ENCODE data around the gene THEM4.
A peak's percentile ranks its signal among the peaks of the same experiment; 100 is the strongest.

The THEM4 gene

DNA sequence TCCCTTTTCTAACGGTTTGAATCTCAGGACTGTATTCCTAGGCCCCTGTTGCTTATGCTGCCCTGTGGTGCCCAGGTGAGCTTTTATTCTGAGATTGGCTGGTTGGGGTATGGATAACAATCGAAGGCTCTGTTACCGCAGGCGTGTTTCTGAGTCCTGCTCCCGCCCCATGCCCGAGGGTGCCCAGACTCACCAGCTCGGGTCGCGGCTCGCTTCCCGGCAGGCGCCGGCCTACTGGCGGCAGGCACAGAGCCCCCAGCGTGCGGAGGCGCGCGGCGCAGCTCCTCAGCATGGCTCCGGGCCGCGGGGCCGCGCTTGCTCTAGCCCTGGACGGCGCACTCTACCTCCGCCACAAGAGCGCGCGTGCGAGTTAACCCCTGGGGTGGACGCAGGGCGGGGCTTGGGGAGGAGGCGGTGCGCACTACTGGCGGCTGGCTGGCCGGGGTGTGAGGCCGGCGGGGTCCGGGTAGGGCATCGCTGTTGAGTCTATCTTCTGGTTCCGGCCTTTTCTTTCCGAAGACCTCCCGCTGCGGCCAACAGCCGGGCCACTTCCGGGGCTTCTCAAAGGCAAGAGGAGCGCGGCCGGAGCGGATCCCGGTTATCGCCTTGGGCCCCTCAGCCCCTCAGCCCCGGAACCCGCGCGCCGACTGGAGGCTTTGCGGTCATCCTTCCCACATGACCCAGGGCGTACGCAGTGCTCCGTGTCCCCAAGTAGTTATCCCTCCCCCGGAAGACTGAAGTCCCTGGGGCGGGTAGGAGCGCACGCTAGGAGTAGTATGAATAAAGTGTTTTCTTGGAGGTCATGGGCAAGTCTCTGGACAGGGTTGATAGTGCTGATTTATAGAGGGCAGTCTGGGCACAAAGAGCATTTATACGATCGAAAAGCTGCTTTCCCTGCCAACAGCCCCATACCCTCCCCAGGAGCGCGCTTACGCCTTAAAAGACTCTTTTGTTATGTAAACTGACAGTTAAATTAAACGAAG lies at the start of gene THEM4:
Gene THEM4 (minus strand): TSS at position 345 of the 983 bp plus-strand sequence. CDS start 53 bp downstream, at position 292.
- DNase-seq (ENCODE audit: low read depth), result peak; percentile 94

DNA sequence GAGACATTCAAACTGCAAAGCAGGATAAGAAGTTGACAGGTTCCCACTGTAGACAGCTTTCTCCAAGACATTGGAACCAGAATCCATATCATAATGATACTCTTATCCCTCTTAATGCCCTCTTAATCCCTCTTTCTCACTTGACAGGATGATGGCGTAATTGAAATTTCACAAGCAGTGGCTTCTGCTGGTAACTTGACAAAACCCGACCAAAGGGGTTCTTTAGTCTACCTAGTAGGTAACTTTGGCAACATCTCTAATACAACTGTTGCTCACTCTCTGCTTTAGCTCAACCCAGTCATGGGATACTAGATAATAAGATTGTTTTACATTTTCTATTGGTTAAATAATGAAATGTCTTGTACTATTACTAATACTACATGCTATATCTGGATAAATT lies 49.6 kb upstream of the THEM4 start:
- DNase-seq (ENCODE audit: low read depth), result no peak

DNA sequence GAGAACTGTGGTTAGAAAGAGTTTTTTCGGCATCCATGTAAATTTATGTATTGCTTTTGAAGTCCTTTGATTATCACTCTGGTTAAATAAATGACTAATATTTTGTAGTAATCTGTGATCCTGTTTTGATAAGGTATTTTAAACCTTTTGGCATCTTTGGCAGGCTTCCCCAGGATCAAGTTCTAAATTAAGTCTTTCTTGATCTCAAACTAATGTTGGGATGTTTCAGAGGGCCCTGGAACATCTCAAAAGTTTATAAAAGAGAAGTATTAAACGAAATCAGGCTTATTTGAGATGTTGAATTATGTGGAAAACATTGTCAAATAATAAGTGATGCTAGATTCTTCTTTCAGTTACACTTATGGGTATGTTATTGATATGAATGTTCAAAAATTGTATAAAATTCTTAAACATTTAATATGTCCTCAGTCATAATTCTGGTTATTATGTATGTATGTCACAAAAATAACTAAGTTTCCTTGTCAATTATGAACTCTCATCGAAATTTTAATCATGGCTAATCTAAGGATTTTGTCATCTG lies 47.7 kb upstream of the THEM4 start:
- DNase-seq (ENCODE audit: low read depth), result no peak

DNA sequence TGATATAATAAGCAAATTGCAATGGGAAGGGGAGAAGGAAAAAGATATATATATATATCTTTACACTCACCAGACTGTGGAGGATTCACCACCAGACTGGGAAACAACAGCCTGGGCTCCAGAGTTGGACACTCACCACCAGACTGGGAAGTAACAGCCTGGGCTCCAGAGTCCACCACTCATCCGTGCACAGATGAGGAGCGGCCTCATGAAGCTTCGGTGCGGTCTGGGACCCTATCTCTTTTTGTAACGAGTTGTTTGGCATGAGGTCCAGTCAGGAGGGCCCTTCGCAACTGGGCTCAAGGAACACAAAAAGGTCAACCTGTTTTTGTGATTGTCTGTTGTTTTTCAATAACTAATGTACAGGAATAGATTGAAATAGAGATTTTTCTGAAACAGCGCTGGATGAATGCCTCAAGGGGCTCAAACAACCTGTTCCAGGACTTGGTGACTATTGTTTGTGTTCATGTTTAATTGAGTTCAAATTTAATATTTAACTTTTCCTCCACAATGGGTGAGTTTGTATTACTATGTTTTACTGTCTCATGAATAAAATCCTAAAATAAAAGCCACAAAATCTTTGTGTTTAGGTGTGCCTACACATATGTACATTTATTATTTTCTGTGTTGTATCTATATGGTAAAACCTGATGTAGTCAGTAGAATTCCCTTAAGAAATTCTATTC lies 44.2 kb upstream of the THEM4 start:
- DNase-seq (ENCODE audit: low read depth), result no peak

DNA sequence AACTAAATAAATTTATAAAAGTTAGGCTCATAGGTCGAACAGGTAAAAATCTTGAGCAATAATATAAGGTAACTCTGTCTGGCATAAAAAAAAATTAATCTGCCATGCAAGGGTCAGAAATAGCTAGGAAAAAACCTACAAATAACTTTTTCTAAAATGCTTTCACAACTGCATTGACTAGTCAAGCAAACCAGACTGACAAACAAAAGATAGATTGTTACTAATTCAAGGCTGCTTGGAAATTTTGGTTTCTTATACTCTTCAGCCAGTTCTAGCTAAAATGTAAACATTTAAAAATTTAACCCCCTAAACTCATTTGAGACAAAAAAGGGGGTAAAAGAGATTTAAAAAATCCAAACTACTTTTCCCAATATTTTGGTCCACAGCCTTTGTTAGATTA lies 43.5 kb upstream of the THEM4 start:
- DNase-seq (ENCODE audit: low read depth), result no peak

DNA sequence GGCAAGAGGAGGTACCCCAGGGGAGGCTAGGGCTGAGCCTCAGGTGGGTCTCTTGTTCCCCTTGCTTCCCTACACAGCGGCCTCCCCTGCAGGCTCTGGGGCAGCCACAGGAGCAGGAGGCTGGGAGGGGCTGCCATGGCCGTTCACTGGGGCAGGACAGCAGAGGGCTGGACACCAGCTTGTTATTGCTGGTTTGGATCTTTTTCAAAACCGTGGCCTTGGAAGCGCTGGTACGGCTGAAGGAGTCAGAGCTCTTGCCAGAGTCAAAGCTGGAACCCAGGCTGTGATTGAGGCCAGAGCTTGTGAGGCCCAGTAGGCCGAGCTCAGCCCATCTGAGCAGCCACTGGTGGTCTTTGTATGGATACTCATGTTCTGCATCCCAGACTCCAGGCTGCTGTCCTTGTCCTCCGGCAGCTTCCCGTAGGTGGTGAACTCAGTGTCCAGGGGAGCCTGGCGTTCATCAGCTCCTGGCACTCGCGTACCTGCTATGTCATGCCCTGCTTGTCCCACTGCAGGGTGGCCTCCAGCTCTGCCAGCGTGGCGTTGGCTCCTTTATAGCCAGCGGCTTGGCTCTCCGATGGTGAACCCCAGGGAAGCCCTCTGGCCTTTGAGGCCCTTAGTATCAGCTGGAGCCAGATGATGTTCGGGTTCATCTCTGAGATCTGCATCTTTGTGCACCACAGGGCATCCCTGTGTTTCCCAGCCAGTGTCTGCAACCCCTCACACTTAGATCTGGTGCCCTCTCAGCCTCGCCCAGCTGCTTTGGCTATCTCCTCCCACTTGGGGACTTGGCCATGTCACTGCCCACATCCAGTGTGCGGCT lies 40.3 kb upstream of the THEM4 start:
- no peak for DNase-seq (ENCODE audit: low read depth)

DNA sequence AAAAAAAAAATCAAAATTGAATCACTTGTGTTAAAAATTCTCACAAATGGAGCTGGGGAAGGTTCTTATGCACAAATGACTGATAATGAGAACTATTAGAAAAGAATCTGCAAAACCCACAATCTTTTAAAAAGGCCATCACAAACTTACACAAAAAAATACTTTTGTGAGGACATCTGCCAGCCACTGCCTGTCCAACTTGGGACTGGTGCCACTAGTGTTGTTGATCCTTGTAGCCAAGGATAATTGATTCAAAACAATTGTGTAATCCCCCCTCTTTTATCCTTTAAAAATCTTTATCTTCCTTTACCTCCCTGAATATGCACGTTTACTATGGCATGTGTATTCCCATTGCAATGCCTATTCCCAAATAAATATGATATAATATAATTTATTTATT lies 39.2 kb upstream of the THEM4 start:
- DNase-seq (ENCODE audit: low read depth), result no peak

DNA sequence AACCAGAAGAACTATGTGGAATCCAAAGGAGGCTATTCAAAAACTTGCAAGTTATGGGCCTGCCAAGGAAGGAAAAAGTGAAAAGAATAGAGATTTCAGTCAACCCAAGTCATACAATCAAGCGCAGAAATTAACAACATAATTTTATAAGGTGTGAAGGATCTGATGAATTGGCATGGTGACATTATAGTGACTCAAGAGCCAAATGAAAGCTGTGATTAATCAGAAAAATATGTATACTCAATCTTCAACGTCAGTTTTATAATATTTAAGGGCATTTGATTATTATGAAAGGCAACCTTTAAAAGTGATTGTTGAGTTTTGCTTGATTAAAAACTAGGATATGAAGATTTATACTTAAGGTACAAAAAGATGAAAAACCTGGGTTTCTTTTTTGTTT lies 37.8 kb upstream of the THEM4 start:
- no peak for DNase-seq (ENCODE audit: low read depth)

DNA sequence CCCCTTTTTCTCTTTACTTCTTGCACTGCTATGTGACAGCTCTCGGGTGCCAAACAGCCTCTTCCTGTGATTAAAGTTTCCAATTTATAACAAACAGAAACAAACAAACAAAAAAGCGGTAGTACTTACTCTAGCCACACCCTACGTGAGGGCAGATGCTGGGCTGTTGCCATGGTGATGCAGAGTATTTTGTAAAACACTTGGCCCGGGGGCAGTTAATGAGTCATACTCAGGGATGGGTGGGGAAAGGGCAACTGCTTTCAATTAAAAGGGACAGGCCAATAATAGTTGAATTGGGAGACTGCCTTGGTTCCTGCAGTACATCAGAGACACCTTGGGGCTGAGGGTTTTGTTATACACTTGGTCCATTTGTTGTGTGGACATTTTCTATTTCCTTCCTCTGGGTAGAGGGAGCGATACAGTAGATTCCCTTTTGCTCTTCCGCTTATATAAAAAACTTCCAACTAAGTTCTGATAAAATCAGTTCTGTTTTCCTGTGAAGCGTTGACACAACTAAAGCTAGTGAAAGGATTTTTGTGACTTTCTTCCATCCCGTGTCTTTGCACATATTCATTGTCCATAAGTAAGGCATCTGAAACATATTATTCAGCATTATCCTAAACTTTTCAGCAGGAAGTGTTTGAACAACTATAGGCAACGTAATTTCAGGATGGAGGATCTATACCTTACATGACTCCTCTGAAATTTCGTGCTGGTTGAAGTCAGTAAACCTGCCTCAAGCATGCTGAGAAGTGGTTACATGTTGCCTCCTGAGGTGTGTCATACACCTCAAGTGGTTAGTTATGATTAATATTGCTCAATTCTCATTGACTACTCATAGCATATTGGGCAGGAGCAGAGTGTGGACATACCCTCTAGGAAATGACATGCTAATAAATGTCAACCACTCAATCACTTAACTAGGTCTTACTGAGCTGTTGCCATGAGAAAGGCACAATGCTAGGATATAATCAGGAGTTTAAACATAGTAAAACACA lies 36.7 kb upstream of the THEM4 start:
- peak; percentile 98 for DNase-seq (ENCODE audit: low read depth)

DNA sequence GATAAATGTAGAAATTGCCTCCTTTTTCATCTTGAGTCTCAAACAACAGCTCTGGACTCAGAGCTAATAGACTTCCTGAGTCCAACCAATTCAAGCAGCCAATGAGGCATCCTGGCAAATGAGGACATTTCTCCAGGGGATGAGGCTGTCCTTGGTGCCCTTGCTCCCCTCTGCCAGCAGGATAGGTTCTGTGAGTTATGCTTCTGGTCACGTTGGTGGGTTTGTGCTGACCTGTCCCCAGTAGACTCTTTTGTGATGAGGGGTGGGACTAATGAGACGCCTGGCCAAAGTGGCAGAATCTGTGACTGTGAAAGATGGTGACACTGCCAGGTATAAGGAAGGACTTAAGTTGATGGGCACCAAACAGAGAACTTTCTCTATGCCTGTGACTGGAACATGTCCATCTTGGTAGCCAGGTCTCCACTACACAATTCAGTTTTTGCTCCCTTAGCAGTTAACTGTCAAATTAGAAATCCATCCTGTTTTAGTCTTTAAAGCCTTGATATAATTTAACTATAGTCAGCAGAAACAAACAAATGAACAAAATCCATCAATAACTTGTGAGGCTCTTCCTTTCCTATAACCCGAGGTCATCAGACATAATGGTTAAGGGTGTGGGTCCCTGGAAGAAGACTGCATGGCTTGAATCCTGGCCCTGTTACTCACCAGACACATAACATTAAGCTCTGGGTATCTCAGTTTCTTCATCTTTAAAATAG lies 35.7 kb upstream of the THEM4 start:
- no peak for DNase-seq (ENCODE audit: low read depth)

DNA sequence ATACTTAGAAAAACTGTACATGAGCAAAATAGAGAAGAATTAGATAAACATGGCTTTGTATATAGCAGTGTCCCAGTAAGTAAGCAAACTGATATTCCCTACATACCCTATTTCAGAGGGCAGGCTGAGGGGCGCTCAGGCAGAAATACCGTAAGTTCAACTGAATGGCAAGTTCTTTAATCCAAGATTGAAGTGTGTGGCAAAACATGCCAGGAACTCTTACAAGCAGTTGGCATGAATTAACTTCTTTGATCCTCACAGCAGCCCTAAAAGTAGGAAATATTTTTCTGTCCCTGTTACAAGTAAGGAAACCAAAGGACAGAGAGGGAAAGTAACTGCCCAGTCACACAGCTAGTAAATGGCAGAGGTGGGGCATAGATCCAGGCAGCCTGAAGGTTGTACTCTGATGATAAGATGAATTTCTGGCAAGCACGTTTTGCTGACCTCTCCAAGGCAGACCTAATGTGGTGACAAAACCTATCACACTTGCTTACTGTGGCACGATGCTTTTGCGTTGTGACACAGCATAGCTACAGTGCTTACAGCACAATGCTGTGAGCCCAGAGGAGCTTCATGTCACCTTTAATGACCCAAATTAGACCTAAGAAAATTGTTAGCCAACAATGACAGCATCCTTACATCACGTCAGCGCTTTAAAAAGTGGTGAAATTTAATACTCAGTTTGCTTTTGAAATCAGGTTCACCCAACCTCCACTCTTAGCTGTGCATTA lies 35.0 kb upstream of the THEM4 start:
- DNase-seq (ENCODE audit: low read depth), result no peak

DNA sequence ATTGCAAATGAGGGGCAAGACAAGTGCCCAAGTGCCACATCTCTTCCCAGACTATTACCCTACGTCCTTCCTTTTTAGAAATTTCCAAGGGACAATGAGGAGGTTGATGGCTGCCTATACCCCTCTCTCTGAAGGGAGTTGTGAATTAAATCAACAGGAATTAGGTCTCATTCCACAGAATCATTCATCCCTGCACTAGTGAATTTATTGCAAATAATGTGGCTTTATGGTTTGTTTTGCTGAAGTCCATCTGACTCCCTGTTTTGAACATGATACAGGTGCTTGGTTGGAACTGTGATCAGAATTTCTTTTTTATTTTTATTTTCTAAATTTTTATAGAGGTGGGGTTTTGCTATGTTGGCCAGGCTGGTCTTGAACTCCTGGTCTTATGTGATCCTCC lies 34.3 kb upstream of the THEM4 start:
- DNase-seq (ENCODE audit: low read depth), result no peak

DNA sequence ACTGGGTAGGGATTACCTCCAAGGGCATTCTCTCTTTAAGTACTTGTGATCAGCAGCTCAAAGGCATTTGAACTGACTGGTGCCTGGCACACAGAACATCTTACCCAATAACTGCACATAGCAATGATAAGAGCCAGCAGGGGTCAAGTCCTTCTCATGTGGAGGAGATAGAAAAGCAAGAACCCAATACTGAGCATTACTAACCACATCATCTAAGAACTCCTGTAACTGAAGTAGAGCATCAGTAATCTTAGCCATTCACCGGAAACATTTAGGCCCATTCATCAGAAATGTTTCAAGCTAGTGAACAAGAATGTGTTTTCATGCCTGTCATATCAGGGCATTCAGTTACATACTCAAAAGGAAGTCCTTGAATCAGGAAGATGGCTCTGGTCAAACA lies 33.6 kb upstream of the THEM4 start:
- DNase-seq (ENCODE audit: low read depth), result no peak

DNA sequence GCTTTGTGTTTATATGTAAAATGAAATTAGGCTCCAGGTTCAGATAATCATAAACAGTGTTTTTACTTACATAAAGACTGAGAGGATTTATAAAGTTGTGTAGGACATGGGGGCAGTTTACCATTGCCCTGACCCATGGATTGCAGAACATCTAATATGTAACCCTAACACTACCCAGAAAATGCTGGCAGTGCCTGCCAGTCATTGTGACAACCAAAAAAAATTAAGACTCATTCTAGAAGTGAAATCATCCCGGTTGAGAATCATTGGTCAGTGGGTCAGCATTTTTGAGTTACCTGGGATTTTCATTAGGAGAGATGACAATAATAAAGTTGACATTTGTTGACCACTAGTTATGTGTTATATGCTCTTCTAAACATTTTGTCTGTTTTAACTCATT lies 31.2 kb upstream of the THEM4 start:
- no peak for DNase-seq (ENCODE audit: low read depth)

DNA sequence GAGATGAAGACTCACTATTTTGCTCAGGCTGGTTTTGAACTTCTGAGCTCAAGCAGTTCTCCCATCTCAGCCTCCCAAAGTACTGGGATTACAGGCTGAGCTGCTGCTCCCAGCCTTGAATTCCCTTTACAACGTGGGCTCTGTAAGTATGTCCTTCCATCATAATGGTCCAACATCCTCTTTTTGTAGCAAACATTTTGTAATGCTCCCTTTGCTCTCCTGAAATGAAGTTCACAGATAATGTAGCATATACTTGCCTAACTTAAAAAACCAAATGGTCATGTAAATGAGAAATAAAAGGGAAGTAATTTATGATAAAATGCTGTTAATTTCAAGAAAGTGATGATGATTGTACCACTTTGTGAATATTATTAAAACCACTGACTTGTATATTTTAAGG lies 30.5 kb upstream of the THEM4 start:
- no peak for DNase-seq (ENCODE audit: low read depth)

DNA sequence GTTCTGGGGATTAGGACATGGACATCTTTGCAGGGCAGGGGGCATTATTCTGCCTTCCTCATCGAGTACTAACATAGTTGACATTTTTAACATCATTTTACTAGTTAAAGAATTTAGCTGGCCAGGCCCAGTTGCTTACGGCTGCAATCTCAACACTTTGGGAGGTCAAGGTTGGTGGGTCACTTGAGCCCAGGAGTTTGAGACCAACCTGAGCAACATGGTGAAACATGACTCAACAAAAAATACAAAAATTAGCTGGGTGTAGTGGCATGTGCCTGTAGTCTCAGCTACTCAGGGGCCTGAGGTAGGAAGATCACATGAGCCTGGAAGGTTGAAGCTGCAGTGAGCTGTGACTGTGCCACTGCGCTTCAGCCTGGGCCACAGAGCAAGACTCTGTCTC lies 29.8 kb upstream of the THEM4 start:
- no peak for DNase-seq (ENCODE audit: low read depth)

DNA sequence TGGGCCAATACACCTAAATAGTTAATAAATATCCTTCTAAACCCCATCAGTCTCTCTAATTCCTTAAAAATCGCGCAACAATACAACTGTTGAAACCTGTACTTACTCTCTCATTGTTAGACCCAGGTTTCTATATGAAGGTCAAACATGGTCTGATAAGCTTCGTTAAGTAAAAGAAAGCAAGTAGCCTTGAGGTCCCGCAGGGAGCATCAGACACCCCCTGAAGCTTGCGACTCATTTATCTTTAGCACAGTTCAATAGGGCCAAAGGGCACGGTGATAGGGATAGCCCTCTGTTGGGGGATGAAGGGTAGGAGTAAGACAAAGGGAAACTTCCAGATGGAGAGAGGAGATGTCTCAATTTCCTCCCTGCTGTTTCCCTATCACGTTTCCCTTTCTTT lies 27.3 kb upstream of the THEM4 start:
- DNase-seq (ENCODE audit: low read depth), result no peak

DNA sequence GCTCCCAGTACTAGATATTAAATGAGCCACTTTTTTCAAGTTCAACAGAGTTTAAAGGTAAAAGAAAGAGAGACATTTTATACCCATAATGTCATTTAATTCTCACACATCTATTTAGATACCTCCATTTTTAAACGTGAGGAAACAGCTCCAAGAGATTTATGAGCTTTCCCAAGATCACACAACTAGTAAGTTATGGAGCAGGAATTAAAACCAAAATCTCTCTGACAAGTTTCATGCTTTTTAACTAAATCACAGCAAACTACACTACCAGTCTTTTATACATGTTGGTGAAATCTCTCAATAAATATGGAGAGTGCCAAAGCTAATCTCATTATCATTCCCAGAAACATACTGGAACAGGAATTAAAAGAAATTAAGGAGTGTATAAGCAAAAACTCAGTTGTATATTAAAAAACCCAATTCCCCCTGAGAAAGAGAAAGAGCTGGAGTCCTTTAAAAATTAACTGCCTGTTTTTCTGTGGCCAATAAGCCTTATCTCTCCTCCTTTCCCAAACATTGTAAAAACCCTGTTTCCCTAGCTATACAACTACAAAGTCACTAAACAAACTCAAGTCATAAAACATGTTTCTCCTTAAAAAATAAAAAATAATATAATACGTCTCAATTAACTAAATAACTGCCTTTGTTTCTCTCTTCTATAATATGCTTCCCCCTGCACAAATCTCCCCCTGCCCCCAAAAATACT lies 26.7 kb upstream of the THEM4 start:
- no peak for DNase-seq (ENCODE audit: low read depth)

DNA sequence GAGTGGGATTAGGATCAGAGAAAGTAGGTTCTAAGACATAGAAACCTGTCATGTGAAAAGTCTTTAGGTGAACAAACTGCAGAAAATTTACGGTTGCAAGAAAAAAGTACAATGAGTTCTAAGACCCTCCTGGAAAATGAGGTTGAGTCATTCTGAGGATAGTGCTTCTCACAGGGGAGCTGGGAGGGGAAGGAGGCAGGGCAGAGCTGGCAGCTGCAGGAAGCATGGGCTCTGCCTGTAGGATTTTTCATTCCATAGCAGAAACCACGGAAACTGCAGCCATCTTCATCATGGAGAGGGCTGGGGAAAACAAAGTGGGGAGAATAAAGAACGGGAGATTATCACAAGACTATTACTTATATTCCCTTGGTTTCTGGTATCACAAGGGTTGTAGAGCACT lies 25.8 kb upstream of the THEM4 start:
- DNase-seq (ENCODE audit: low read depth), result no peak
